CD4-positive, alpha-beta T cell (primary cell): ENCODE results near the gene RYR3. TPM values are rescaled to one million over a fixed set of nuclear protein-coding genes. Genes with fewer than 3 reads are reported as not detected.

Experiments used
- ATAC-seq: fragments of 200-7000 bp; cut with Tn5 transposase; one replicate; pipeline ENCODE4 v1.10.0; 2022; ENCODE audit warnings: mild to moderate bottlenecking; ENCODE audit not compliant: poor library complexity
- CTCF ChIA-PET: fragments of 350-600 bp; sonication (Branson Sonifier 250); formaldehyde crosslinking; loops from one replicate; lab custom pipeline; 2021; ENCODE audit warnings: antibody characterized with exemption, inconsistent platforms; lab: Charles Lee
- POLR2A ChIA-PET: fragments of 350-600 bp; sonication (Branson Sonifier 250); formaldehyde crosslinking; loops from one replicate; lab custom pipeline; 2021; ENCODE audit warnings: antibody characterized with exemption, inconsistent platforms; lab: Charles Lee
- DNase-seq, 14 experiments: peaks; one replicate each; pipeline ENCODE4 v3.0.0-alpha.2; 2013 to 2020; ENCODE audit warnings: mixed read lengths in 2 of 14
- H3K27ac ChIP-seq, 2 donors: one replicate each; pipeline versions ENCODE4 v1.5.1 to v1.7.0; 2013; ENCODE audit warnings: low read length in 2 of 2, low read depth in 1 of 2, mild to moderate bottlenecking in 1 of 2
- H3K27me3 ChIP-seq, 2 experiments: 1 replicate in 1 of 2; 2 replicates in 1 of 2; pipeline versions ENCODE4 v1.6.1 to v1.7.0; 2013; ENCODE audit warnings: low read length in 2 of 2, control low read depth in 1 of 2, mild to moderate bottlenecking in 1 of 2, moderate library complexity in 1 of 2; ENCODE audit not compliant: insufficient read depth in 2 of 2, control insufficient read depth in 1 of 2
- H3K36me3 ChIP-seq: one replicate; pipeline ENCODE4 v1.6.1; 2013; ENCODE audit warnings: low read length, control low read depth; ENCODE audit not compliant: insufficient read depth
- H3K4me1 ChIP-seq: one replicate; pipeline ENCODE4 v1.6.1; 2013; ENCODE audit warnings: low read length, control low read depth; ENCODE audit not compliant: insufficient read depth
- H3K4me3 ChIP-seq: one replicate; pipeline ENCODE4 v1.5.1; 2013; ENCODE audit warnings: mild to moderate bottlenecking, low read length, moderate library complexity
- H3K9me3 ChIP-seq, 2 experiments: 1 replicate in 1 of 2; 2 replicates in 1 of 2; pipeline versions ENCODE4 v1.6.1 to v1.7.0; 2013; ENCODE audit warnings: low read length in 2 of 2, mild to moderate bottlenecking in 2 of 2, control low read depth in 1 of 2, moderate library complexity in 1 of 2; ENCODE audit not compliant: control insufficient read depth in 1 of 2, insufficient read depth in 1 of 2
- H3K27ac Mint-ChIP-seq: one replicate; pipeline ENCODE4 v1.8.0; 2020; ENCODE audit warnings: mixed read lengths
- H3K27me3 Mint-ChIP-seq: one replicate; pipeline ENCODE4 v1.8.0; 2021; ENCODE audit warnings: mixed read lengths
- H3K36me3 Mint-ChIP-seq: one replicate; pipeline ENCODE4 v1.8.0; 2021; ENCODE audit warnings: low read depth, mixed read lengths
- H3K4me1 Mint-ChIP-seq: one replicate; pipeline ENCODE4 v1.8.0; 2021; ENCODE audit warnings: low read depth, mixed read lengths
- H3K4me3 Mint-ChIP-seq: one replicate; pipeline ENCODE4 v1.8.0; 2020; ENCODE audit warnings: mild to moderate bottlenecking, mixed read lengths
- H3K9me3 Mint-ChIP-seq: one replicate; pipeline ENCODE4 v1.8.0; 2020; ENCODE audit warnings: mixed read lengths
- CTCF ChIP-seq: fragments of 200-600 bp; IDR thresholded peaks from one replicate; pipeline ENCODE4 v1.8.0; 2022; ENCODE audit warnings: antibody characterized with exemption, mild to moderate bottlenecking
- intact Hi-C, 2 experiments: fragments of 100-400 bp; cut with DNase I in 1 of 2; cut with micrococcal nuclease in 1 of 2; formaldehyde crosslinking; loops; one replicate each; pipeline versions ENCODE4 v1.15.1 to v1.9.0; 2023 to 2025; cut with DNase I, micrococcal nuclease
- total RNA-seq, 174 experiments: library from RNA in 2 of 174; stranded (reverse) in 2 of 174; gene quantifications; one replicate each; pipeline ENCODE4 v1.2.3 and lab custom pipeline; 2021 to 2026

Gene RYR3
- total RNA-seq, 2 experiments from 2014 or later, result not detected

- Mint-ChIP-seq H3K27ac (no peak overlapping the region), H3K9me3 (no peaks in the 10 kb centered on the region), H3K27me3 (peaks cover 34% of the 10 kb centered on the region), H3K36me3 (no peaks in the 10 kb centered on the region), H3K4me3 (no peak overlapping the region), H3K4me1 (no peaks in the 10 kb centered on the region)
- H3K9me3 ChIP-seq, result no peaks in the 10 kb centered on the region
- no peak for ATAC-seq
- ChIA-PET CTCF (no interaction called here), POLR2A (no interaction called here)
- intact Hi-C loops, result no loop called here
- H3K4me1 ChIP-seq, result no peaks in the 10 kb centered on the region
- no peak overlapping the region for H3K27ac ChIP-seq
- H3K4me3 ChIP-seq, result no peak overlapping the region
- no peak for DNase-seq
- H3K27me3 ChIP-seq, result no peaks in the 10 kb centered on the region
- no peaks in the 10 kb centered on the region for H3K36me3 ChIP-seq
- TF ChIP-seq CTCF, result no peak
Observed at GRCh38 chr15:33448961-33449606, 138.3 kb downstream of the RYR3 start.

GRCh38 chr15:33449810-33450209, 139.0 kb downstream of the RYR3 start:
- no peaks in the 10 kb centered on the region for H3K27me3 ChIP-seq
- intact Hi-C loops, result no loop called here

GRCh38 chr15:33451385-33451784, 140.6 kb downstream of the RYR3 start:
- no peak for DNase-seq
- no peak overlapping the region for H3K4me3 ChIP-seq
- H3K4me1 ChIP-seq, result no peaks in the 10 kb centered on the region
- H3K9me3 ChIP-seq, result no peaks in the 10 kb centered on the region
- CTCF ChIA-PET, result no interaction called here
- H3K27ac ChIP-seq, result no peak overlapping the region
- no peak overlapping the region for H3K4me3 Mint-ChIP-seq
- intact Hi-C loops, result no loop called here
- POLR2A ChIA-PET, result no interaction called here
- no peaks in the 10 kb centered on the region for H3K36me3 Mint-ChIP-seq
- TF ChIP-seq CTCF, result no peak
- H3K4me1 Mint-ChIP-seq, result no peaks in the 10 kb centered on the region
- peaks cover 29% of the 10 kb centered on the region for H3K27me3 Mint-ChIP-seq
- H3K9me3 Mint-ChIP-seq, result no peaks in the 10 kb centered on the region
- ATAC-seq, result no peak
- H3K27ac Mint-ChIP-seq, result no peak overlapping the region
- H3K27me3 ChIP-seq, result no peaks in the 10 kb centered on the region
- no peaks in the 10 kb centered on the region for H3K36me3 ChIP-seq

More at GRCh38 chr15:33449810-33450209, 139.0 kb downstream of the RYR3 start:
- no peak for TF ChIP-seq CTCF
- no peak for ATAC-seq
- peaks cover 34% of the 10 kb centered on the region for H3K27me3 Mint-ChIP-seq
- H3K4me3 Mint-ChIP-seq, result no peak overlapping the region
- H3K36me3 Mint-ChIP-seq, result no peaks in the 10 kb centered on the region
- H3K4me1 ChIP-seq, result no peaks in the 10 kb centered on the region
- H3K4me1 Mint-ChIP-seq, result no peaks in the 10 kb centered on the region
- H3K36me3 ChIP-seq, result no peaks in the 10 kb centered on the region
- DNase-seq, result no peak
- CTCF ChIA-PET, result no interaction called here
- H3K9me3 ChIP-seq, result no peaks in the 10 kb centered on the region
- H3K9me3 Mint-ChIP-seq, result no peaks in the 10 kb centered on the region
- H3K27ac ChIP-seq, result no peak overlapping the region
- H3K4me3 ChIP-seq, result no peak overlapping the region
- POLR2A ChIA-PET, result no interaction called here
- no peak overlapping the region for H3K27ac Mint-ChIP-seq
